AG04450 (cell line): ENCODE measurements around the gene NLRP6. TPM values are rescaled to one million over a fixed set of nuclear protein-coding genes. Genes with fewer than 3 reads are reported as not detected.
A peak's percentile ranks its signal among the peaks of the same experiment; 100 is the strongest.
"Not testable (repeated sequence)": the region's sequence is repeated elsewhere in the genome, so short reads cannot be mapped to it uniquely, and the experiment has no call there.

Experiments
- CTCF ChIA-PET: fragments of 300-600, 350-600 bp; formaldehyde crosslinking; extraction: SDS; loops from one replicate; lab custom pipeline; 2022; ENCODE audit warnings: antibody characterized with exemption, inconsistent platforms; lab: Charles Lee
- POLR2A ChIA-PET: fragments of 350-600 bp; formaldehyde crosslinking; extraction: SDS; loops from one replicate; lab custom pipeline; 2021; ENCODE audit warnings: antibody characterized with exemption, inconsistent platforms; lab: Yijun Ruan, JAX
- DNase-seq: peaks from one replicate; pipeline ENCODE4 v3.0.0-alpha.2; 2011; ENCODE audit warnings: low read depth, low spot score
- H3K27ac ChIP-seq: one replicate; pipeline ENCODE4 v1.5.1; 2012; ENCODE audit warnings: low read depth, low read length, control low read depth
- H3K27me3 ChIP-seq: one replicate; pipeline ENCODE4 v1.6.0; 2012; ENCODE audit warnings: low read length; ENCODE audit not compliant: control insufficient read depth, insufficient read depth
- H3K4me3 ChIP-seq: 2 replicates; pipeline ENCODE4 v1.5.1; 2011; ENCODE audit warnings: mild to moderate bottlenecking, low read depth, low read length, control low read depth
- H3K9me3 ChIP-seq: 2 replicates; pipeline ENCODE4 v1.5.1; 2012; ENCODE audit warnings: low read length; ENCODE audit not compliant: control insufficient read depth, insufficient read depth
- CTCF ChIP-seq: IDR thresholded peaks from 2 replicates; pipeline ENCODE4 v1.5.1; 2011; ENCODE audit warnings: low read depth, low read length, control low read depth, inconsistent platforms
- polyA plus RNA-seq: library from polyadenylated mRNA; depleted of rRNA; stranded (reverse); fragments of >200 nt; gene quantifications from 2 replicates; pipeline ENCODE4 v1.2.3, GENCODE V29; 2011

NLRP6 gene
- polyA plus RNA-seq, 1 experiment, result not detected

GRCh38 chr11:235609-235996 is 42.6 kb upstream of the NLRP6 start:
- peak overlapping the region; percentile 65 for H3K27ac ChIP-seq
- ChIA-PET CTCF (no interaction called here), POLR2A (interaction anchor here (1.1 kb wide), 1 partner anchor 27 kb away, joined by 3 read pairs; no protein-coding TSS in a partner anchor)
- H3K27me3 ChIP-seq, result no peaks in the 10 kb centered on the region
- no peak for DNase-seq
- H3K9me3 ChIP-seq, result no peaks in the 10 kb centered on the region; the same call in 1 of the 2 replicates
- H3K4me3 ChIP-seq, result peak overlapping the region; percentile 96
- no peak for TF ChIP-seq CTCF

DNA sequence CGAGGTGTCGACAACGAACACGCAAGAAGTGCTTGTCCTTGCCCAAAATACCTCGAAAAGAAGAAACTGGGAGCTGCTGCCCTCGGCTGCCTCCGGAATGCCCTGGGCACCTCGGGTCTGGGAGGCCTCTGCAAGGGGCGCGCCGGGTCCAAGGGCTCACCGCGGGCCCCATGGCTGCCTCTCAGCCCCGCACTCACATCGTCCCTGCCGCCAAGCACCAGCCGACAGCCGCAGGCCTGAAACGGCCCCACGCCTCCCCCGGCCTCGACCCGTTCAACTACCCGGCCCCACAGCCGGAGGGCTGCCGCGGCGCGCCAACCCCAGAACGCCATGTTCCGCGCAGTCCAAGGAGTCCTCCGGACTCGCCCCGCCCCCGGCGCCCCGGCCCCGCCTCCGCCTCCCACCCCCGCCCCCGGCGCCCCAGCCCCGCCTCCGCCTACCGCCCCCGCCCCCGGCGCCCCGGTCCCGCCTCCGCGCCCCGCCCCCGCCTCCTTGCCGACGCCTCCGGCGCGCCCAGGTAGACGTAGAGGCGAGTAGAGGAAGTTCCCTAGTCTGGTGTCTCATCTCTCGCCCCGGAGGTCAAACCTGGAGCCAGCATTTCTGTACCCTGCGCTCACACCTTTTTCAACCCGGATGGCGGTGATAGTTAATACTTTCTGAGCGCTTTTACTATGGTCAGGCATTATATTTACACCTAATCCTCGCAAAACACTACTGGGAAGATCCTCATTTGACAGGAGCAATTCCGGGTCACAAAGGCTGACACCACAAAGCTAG is 42.0 kb upstream of the NLRP6 start, which contains the start of gene SIRT3:
SIRT3 (minus strand) TSS at position 346 of the 777 bp plus-strand sequence; CDS start at position 332, 14 bp downstream.
- no peak for TF ChIP-seq CTCF
- CTCF ChIA-PET, result interaction anchor here (6.8 kb wide), 1 partner anchor 15 kb away, joined by 51 read pairs; no protein-coding TSS in a partner anchor
- peak; percentile 21 for DNase-seq
- POLR2A ChIA-PET, result interaction anchor here (1.1 to 1.6 kb wide), 2 partner anchors 28 to 29 kb away, joined by 3 to 7 read pairs; partner anchors contain the start of genes BET1L and RIC8A
- Histone ChIP-seq H3K4me3 (peak within 1 kb of the TSS; percentile 96), H3K27ac (peak within 1 kb of the TSS; percentile 74), H3K9me3 (no peaks in the 10 kb centered on the region; the same call in 1 of the 2 replicates), H3K27me3 (no peaks in the 10 kb centered on the region)

DNA sequence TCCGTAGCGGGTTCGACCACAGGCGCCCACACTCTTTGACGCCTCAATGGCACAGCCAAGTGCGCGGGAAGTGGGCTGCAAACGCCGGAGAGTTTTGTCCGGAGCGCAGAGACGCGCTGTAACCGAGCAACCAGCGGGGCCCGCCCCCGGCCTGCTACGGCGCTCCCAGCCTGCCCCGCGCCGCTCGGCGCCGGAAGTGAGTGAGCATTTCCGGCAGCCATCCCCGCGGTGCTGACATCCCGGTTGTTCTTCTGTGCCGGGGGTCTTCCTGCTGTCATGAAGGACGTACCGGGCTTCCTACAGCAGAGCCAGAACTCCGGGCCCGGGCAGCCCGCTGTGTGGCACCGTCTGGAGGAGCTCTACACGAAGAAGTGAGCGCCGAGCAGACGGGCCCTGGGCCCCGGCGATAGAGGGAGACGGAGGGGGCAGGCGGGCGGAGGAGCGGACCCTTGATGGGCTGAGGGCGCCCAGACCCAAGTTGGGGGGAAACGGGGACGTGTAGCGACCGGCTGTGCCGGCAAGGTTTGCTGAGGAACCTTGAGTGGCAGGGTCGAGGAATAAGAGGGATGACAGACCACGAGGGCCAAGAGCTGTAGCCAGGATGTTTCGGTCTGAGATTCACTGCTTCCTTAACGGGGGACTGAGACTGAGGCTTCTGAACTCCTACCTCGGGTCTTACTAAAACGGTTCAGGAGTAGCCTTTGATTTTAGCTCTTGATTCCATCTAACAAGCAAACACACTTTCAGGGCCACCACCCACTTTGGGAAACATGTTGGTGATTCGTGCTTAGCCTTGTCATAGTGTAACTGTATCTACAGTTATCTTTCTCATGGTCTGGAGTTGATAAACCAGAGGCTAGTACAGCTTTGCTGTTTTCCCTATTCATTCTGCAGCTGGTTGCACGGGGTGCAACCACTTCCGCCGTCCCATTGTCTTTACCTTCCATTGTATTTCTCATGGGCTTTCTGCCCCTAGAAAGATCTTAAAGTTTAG is 41.1 kb upstream of the NLRP6 start, which contains the start of gene PSMD13:
PSMD13 (plus strand) TSS at position 203 of the 994 bp plus-strand sequence; CDS start at position 277, 74 bp downstream.
- ChIA-PET CTCF (interaction anchor here (0.7 to 6.8 kb wide), 2 partner anchors 14 to 68 kb away, joined by 3 to 51 read pairs; no protein-coding TSS in a partner anchor), POLR2A (interaction anchor here (1.1 to 1.6 kb wide), 2 partner anchors 29 to 30 kb away, joined by 3 to 7 read pairs; partner anchors contain the start of genes BET1L and RIC8A)
- Histone ChIP-seq H3K9me3 (no peaks in the 10 kb centered on the region; the same call in 1 of the 2 replicates), H3K27ac (peak within 1 kb of the TSS; percentile 74), H3K4me3 (peak within 1 kb of the TSS; percentile 96), H3K27me3 (no peaks in the 10 kb centered on the region)
- DNase-seq, result peak; percentile 44
- no peak for TF ChIP-seq CTCF

- POLR2A ChIA-PET, result not testable (repeated sequence)
Measured at GRCh38 chr11:238346-238745, 39.9 kb upstream of the NLRP6 start.

DNA sequence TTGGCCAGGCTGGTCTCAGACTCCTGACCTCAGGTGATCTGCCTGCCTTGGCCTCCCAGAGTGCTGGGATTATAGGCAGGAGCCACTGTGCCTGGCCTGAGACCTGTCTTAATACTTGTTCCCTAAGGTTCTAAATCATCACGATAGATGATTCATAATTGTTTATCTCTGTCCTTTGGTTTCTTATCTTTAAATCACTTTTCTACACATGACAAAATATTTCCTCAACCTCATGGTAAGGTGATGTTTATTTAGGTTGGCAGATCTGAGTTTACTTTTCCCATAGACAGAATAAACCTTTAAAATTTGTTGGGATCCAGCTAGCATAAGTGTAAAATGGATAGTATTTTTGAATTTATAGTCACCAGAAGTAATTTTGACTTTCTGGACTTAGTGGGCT is 37.9 kb upstream of the NLRP6 start:
- CTCF ChIA-PET, result interaction anchor here (6.8 kb wide), 1 partner anchor 11 kb away, joined by 51 read pairs; no protein-coding TSS in a partner anchor
- no peaks in the 10 kb centered on the region; the same call in 1 of the 2 replicates for H3K9me3 ChIP-seq
- no peak for DNase-seq
- no peak overlapping the region for H3K27ac ChIP-seq
- POLR2A ChIA-PET, result no interaction called here
- H3K27me3 ChIP-seq, result no peaks in the 10 kb centered on the region
- TF ChIP-seq CTCF, result no peak
- H3K4me3 ChIP-seq, result no peak overlapping the region

More at GRCh38 chr11:238346-238745, 39.9 kb upstream of the NLRP6 start:
- H3K27ac ChIP-seq, DNase-seq, H3K27me3 ChIP-seq, H3K9me3 ChIP-seq, H3K4me3 ChIP-seq: not testable (repeated sequence)
- CTCF ChIA-PET, result interaction anchor here (6.8 kb wide), 1 partner anchor 13 kb away, joined by 51 read pairs; no protein-coding TSS in a partner anchor
